ENCODE data around the gene GPR162.

GPR162 gene

GRCh38 chr12:6821591-6822425, at the start of gene GPR162:
GPR162 (plus strand) TSS chr12:6821821; CDS start chr12:6823899, 2,078 bp downstream.
- DNase-seq = no peak

- DNase-seq = no peak
Measured at GRCh38 chr12:6772331-6772695, 49.3 kb upstream of the GPR162 start, which contains the start of gene LAG3. LAG3 (plus strand) TSS chr12:6772520; CDS start chr12:6772853, 333 bp downstream.

GRCh38 chr12:6772726-6773589, 48.7 kb upstream of the GPR162 start:
- no peak for DNase-seq

GRCh38 chr12:6773590-6774351, 47.9 kb upstream of the GPR162 start:
- no peak for DNase-seq

- no peak for DNase-seq
Measured at GRCh38 chr12:6774499-6775062, 47.0 kb upstream of the GPR162 start.

GRCh38 chr12:6775185-6776174, 46.1 kb upstream of the GPR162 start:
- DNase-seq = no peak

GRCh38 chr12:6777386-6777785, 44.2 kb upstream of the GPR162 start:
- no peak for DNase-seq

GRCh38 chr12:6778217-6778573, 43.4 kb upstream of the GPR162 start:
- DNase-seq = no peak

- DNase-seq = peak; percentile 85
Measured at GRCh38 chr12:6778574-6779550, 42.8 kb upstream of the GPR162 start.

- DNase-seq = no peak
Measured at GRCh38 chr12:6779708-6780432, 41.8 kb upstream of the GPR162 start.

- DNase-seq = no peak
Measured at GRCh38 chr12:6780573-6780972, 41.0 kb upstream of the GPR162 start.

GRCh38 chr12:6782119-6782518, 39.5 kb upstream of the GPR162 start:
- no peak for DNase-seq

GRCh38 chr12:6782850-6783566, 38.6 kb upstream of the GPR162 start:
- no peak for DNase-seq

- no peak for DNase-seq
Measured at GRCh38 chr12:6783828-6784227, 37.8 kb upstream of the GPR162 start.

GRCh38 chr12:6784296-6784695, 37.3 kb upstream of the GPR162 start:
- no peak for DNase-seq

- no peak for DNase-seq
Measured at GRCh38 chr12:6784761-6785160, 36.9 kb upstream of the GPR162 start.

- DNase-seq = no peak
Measured at GRCh38 chr12:6786416-6787094, 35.1 kb upstream of the GPR162 start.

- no peak for DNase-seq
Measured at GRCh38 chr12:6787309-6787708, 34.3 kb upstream of the GPR162 start.

Data from activated CD4-positive, CD25-positive, alpha-beta regulatory T cell treated with anti-CD3 and anti-CD28 coated beads, Interleukin-2, amount 50 U/mL, for 72 hours (primary cell).